Kidney capillary endothelial cell (primary cell): ENCODE measurements around the gene PPHLN1.
"Not testable (repeated sequence)": the region's sequence is repeated elsewhere in the genome, so short reads cannot be mapped to it uniquely, and the experiment has no call there.

Experiments used
- DNase-seq: peaks from one replicate; pipeline ENCODE4 v3.0.0-alpha.2; 2018; ENCODE audit warnings: low spot score

Gene PPHLN1

GRCh38 chr12:42372154-42372791 is 46.3 kb downstream of the PPHLN1 start:
- DNase-seq, result peak; percentile 61

GRCh38 chr12:42373669-42374068 is 47.7 kb downstream of the PPHLN1 start:
- no peak for DNase-seq

- DNase-seq, result no peak
Measured at GRCh38 chr12:42380733-42381132, 54.8 kb downstream of the PPHLN1 start.

- no peak for DNase-seq
Measured at GRCh38 chr12:42382013-42382696, 56.2 kb downstream of the PPHLN1 start.

- DNase-seq, result no peak
Measured at GRCh38 chr12:42385326-42385841, 59.4 kb downstream of the PPHLN1 start.

GRCh38 chr12:42386308-42386707 is 60.3 kb downstream of the PPHLN1 start:
- DNase-seq, result no peak

- DNase-seq, result not testable (repeated sequence)
Measured at GRCh38 chr12:42388086-42388485, 62.1 kb downstream of the PPHLN1 start.

GRCh38 chr12:42394429-42394828 is 68.5 kb downstream of the PPHLN1 start:
- no peak for DNase-seq

- no peak for DNase-seq
Measured at GRCh38 chr12:42396473-42397259, 70.7 kb downstream of the PPHLN1 start.

- no peak for DNase-seq
Measured at GRCh38 chr12:42402821-42403411, 76.9 kb downstream of the PPHLN1 start.

GRCh38 chr12:42407306-42407705 is 81.3 kb downstream of the PPHLN1 start:
- DNase-seq, result no peak

- no peak for DNase-seq
Measured at GRCh38 chr12:42409471-42409870, 83.5 kb downstream of the PPHLN1 start.

- DNase-seq, result no peak
Measured at GRCh38 chr12:42410340-42410739, 84.4 kb downstream of the PPHLN1 start.

GRCh38 chr12:42420395-42420794 is 94.4 kb downstream of the PPHLN1 start:
- no peak for DNase-seq

- DNase-seq, result peak; percentile 27
Measured at GRCh38 chr12:42421844-42422779, 96.1 kb downstream of the PPHLN1 start.

- DNase-seq, result no peak
Measured at GRCh38 chr12:42422785-42423184, 96.8 kb downstream of the PPHLN1 start.

- peak; percentile 91 for DNase-seq
Measured at GRCh38 chr12:42426746-42427145, 100.8 kb downstream of the PPHLN1 start.

- no peak for DNase-seq
Measured at GRCh38 chr12:42428850-42429249, 102.9 kb downstream of the PPHLN1 start.

GRCh38 chr12:42432517-42433140 is 106.7 kb downstream of the PPHLN1 start:
- DNase-seq, result no peak

- no peak for DNase-seq
Measured at GRCh38 chr12:42440608-42441007, 114.6 kb downstream of the PPHLN1 start.

- no peak for DNase-seq
Measured at GRCh38 chr12:42442311-42442759, 116.4 kb downstream of the PPHLN1 start.
